Fibroblast of the aortic adventitia (primary cell): ENCODE data around the gene HNMT. TPM values are rescaled to one million over a fixed set of nuclear protein-coding genes. Genes with fewer than 3 reads are reported as not detected.

ENCODE experiments used
- DNase-seq: peaks from one replicate; pipeline ENCODE4 v3.0.0-alpha.2; 2010; ENCODE audit warnings: low read depth
- H3K4me3 ChIP-seq: 2 replicates; pipeline ENCODE4 v1.5.1; 2011; ENCODE audit warnings: low read depth, mild to moderate bottlenecking, control low read depth, low read length, moderate library complexity
- total RNA-seq: library from RNA; depleted of rRNA; stranded (reverse); fragments of >200 nt; gene quantifications from 2 replicates; pipeline ENCODE4 v1.2.3, GENCODE V29; 2012; ENCODE audit warnings: low replicate concordance
- TF ChIP-seq, protein P1 (sequence below): IDR thresholded peaks from 2 replicates; pipeline ENCODE4 v1.5.1; 2011; ENCODE audit warnings: mild to moderate bottlenecking, low read length, control low read depth, inconsistent platforms; ENCODE audit not compliant: insufficient read depth

Gene HNMT
- total RNA-seq, 1 donor, result 32.2 TPM

DNA sequence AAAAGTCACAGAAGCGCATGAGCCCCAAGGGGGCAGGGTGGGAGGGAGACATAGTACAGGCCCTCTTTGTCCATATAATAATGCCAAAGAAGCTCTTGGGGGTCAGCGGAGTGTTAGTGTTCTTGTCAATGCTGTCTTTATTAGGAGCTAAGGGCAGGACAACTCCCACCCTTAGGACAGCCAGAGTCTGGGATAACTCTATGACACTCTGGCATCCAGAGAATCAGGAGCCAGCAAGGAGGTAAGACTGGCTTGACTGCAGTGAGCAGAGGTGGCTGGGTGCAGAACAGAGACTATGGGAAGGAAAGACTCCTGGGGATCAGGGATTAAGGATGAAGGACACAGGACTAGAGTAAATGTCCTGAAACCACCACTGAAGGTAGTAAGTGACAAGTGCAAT is 19.0 kb upstream of the HNMT start:
- DNase-seq, result no peak
- TF ChIP-seq, protein P1, sequence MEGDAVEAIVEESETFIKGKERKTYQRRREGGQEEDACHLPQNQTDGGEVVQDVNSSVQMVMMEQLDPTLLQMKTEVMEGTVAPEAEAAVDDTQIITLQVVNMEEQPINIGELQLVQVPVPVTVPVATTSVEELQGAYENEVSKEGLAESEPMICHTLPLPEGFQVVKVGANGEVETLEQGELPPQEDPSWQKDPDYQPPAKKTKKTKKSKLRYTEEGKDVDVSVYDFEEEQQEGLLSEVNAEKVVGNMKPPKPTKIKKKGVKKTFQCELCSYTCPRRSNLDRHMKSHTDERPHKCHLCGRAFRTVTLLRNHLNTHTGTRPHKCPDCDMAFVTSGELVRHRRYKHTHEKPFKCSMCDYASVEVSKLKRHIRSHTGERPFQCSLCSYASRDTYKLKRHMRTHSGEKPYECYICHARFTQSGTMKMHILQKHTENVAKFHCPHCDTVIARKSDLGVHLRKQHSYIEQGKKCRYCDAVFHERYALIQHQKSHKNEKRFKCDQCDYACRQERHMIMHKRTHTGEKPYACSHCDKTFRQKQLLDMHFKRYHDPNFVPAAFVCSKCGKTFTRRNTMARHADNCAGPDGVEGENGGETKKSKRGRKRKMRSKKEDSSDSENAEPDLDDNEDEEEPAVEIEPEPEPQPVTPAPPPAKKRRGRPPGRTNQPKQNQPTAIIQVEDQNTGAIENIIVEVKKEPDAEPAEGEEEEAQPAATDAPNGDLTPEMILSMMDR, result no peak
- H3K4me3 ChIP-seq, result no peak overlapping the region

DNA sequence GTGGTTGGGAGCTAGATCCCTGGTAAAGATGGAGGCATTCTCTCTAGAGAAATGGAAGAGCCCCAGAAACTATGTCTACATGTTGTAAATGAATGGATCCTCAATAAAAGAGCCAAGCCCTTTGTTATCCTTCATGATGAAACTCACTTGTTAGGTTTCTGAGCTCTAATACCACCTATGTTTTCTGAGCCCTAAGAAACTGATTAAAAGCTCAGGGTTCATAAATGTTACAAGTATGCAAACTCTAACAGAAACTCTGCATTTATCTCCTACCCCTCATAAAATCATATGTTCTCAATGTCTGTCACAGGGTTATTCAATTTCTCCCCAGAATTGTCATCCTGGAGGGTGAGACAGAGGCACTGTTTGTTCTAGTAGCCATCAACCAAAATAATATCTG is 18.0 kb upstream of the HNMT start:
- no peak overlapping the region for H3K4me3 ChIP-seq
- no peak for DNase-seq
- TF ChIP-seq, protein P1, result no peak

DNA sequence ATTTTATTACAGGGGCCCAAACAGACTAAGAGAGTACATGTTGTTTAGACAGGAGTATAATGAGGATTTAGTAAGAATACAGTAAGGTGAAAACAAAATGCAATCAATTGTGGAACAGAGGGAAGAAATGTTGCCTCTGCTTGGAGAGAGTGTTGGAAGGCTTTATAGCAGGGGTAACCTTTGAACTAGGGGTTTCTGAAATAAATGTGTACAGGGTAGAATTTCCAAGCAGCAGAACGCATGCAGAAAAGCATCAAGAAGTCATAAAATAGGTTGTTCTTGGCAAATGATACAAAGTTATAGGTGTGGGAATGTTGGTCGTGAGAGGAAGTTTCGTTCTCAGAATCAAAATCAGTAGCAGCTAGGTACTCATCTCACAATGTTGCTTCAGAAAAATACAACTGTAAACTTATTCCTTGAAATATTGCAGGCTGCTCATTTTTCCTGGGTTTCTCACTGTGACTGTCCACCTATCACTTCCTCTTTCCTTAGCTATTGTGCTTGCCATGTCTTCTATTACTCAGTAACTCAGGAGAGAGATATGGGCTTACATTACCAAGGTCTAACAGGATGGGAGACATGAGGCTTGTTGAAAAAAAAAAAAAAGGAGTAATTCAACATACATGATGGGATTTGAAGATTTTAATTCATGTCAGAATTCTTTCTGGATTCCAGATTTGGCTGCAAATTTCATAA is 17.1 kb upstream of the HNMT start:
- TF ChIP-seq, protein P1, result no peak
- DNase-seq, result no peak
- H3K4me3 ChIP-seq, result no peak overlapping the region

DNA sequence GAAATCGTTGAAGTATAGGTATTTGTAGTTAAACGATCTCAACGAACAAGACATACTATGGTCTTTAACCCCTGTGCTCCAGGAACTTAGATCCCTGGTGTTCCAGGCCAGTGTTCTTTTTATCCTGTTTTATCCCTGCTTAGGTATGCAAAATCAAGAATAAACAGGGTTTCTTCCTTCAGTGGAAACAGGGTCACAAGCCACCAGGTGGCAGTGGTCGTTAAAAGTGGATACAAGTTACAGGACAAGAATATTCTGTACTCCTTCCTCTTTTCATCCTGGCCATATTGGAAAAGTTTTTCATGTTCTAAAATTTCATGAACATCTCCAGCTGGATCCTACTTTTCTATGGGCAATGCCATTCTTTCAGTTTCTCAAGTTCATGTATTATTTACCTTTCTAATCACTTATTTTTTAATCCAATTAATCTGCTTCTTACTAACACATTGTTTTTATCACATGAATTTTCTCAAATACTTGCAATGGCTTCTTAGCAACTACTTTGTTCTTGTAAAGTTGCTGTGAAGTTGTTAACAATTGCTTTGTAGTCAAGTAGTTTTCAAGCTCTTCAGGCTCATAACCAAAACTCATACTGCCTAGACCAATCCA is 16.4 kb upstream of the HNMT start:
- no peak overlapping the region for H3K4me3 ChIP-seq
- peak; percentile 86 for DNase-seq
- TF ChIP-seq, protein P1, result peak; percentile 73

DNA sequence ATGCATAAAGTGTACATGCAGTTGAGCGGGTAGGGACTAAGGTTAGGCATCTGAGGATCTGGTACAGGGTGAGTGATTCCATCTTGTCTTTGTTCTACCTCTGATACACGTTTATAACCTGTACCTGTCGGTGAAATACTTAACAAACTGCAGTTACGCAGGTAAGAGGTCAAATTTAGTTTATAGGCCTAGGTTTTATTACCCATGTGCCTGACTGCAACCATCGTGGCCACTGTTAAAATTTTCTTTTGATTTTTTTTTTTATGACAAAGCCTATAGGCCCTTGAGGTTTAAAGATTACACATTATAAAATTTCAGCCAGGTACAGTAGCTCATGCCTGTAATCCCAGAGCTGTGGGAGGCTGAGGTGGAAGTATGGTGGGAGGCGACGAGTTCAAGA is 15.4 kb upstream of the HNMT start:
- TF ChIP-seq, protein P1, result no peak
- H3K4me3 ChIP-seq, result no peak overlapping the region
- DNase-seq, result no peak

DNA sequence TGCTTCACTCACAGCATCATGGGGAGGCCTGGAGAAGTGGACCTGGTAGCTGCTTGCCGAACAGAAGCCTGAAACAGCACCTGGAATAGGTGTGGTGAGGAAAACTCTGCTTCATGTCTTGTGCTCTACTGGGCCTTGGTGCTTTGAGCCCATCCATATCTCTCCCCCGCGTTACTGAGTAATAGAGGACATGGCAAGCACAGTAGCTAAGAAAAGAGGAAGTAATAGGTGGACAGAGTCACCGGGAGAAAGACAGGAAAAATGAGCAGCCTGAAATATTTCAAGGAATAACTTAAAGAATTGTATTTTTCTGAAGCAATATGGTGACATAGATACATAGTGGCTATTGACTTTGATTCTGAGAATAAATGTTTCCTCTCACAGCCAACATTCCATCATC is 14.0 kb upstream of the HNMT start:
- no peak overlapping the region for H3K4me3 ChIP-seq
- DNase-seq, result no peak
- TF ChIP-seq, protein P1, result no peak
